ENCODE data around the gene TRMT11. TPM values are rescaled to one million over a fixed set of nuclear protein-coding genes. Genes with fewer than 3 reads are reported as not detected.

TRMT11 gene
- total and polyA plus RNA-seq, 2 of the 13 experiments (the other 11 are each of a cell fraction or from before 2014, with no cell fraction given): 42.2 to 81.9 TPM

GRCh38 chr6:126041516-126041915 lies 55.2 kb downstream of the TRMT11 start (continued):
- TF ChIP-seq, protein P1, sequence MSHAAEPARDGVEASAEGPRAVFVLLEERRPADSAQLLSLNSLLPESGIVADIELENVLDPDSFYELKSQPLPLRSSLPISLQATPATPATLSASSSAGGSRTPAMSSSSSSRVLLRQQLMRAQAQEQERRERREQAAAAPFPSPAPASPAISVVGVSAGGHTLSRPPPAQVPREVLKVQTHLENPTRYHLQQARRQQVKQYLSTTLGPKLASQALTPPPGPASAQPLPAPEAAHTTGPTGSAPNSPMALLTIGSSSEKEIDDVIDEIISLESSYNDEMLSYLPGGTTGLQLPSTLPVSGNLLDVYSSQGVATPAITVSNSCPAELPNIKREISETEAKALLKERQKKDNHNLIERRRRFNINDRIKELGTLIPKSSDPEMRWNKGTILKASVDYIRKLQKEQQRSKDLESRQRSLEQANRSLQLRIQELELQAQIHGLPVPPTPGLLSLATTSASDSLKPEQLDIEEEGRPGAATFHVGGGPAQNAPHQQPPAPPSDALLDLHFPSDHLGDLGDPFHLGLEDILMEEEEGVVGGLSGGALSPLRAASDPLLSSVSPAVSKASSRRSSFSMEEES (CRISPR knock-in tag; IDR thresholded peaks at IDR 0.05): no peak
- TF ChIP-seq SP2 (CRISPR knock-in tag; IDR thresholded peaks at IDR 0.05) (no peak), NRL (CRISPR knock-in tag; IDR thresholded peaks at IDR 0.05; ENCODE audit: borderline replicate concordance) (no peak), ZNF740 (CRISPR knock-in tag; IDR thresholded peaks at IDR 0.05) (no peak), ZBTB8A (CRISPR knock-in tag; IDR thresholded peaks at IDR 0.05; ENCODE audit: borderline replicate concordance, low read depth) (no peak), ZNF138 (CRISPR knock-in tag; IDR thresholded peaks at IDR 0.05; ENCODE audit: low read depth) (no peak), NR2C2 (CRISPR knock-in tag; IDR thresholded peaks at IDR 0.05; ENCODE audit: borderline replicate concordance) (no peak), RFX5 (IDR thresholded peaks at IDR 0.05; ENCODE audit: low read depth, low read length) (no peak), GATAD1 (CRISPR knock-in tag; IDR thresholded peaks at IDR 0.05) (no peak), NR2F1 (CRISPR knock-in tag; IDR thresholded peaks at IDR 0.05) (no peak), ZNF24 (IDR thresholded peaks at IDR 0.05) (no peak), PAX8 (CRISPR knock-in tag; IDR thresholded peaks at IDR 0.05; ENCODE audit: borderline replicate concordance) (no peak)

GRCh38 chr6:126042001-126042419 lies 55.7 kb downstream of the TRMT11 start:
- no peak for FAIRE-seq
- H4K20me1 ChIP-seq (ENCODE audit: insufficient read depth, low read length): no peaks in the 10 kb centered on the region
- no peak for ATAC-seq
- ChIA-PET POLR2A (no interaction called here), CTCF (ENCODE audit: low intra/inter-chr PET ratio, low total read pairs) (no interaction called here)
- H2AFZ ChIP-seq (ENCODE audit: low read length): no peak overlapping the region
- intact Hi-C loops (cut with micrococcal nuclease; ENCODE audit: unreplicated experiment): no loop called here
- H3K36me3 ChIP-seq (replicated peaks in 1 of 2; ENCODE audit: control insufficient read depth in 1 of 2, insufficient read depth in 2 of 2, low read length in 2 of 2): peaks cover 8 to 69% of the 10 kb centered on the region in 2 experiments
- no peak for DNase-seq (ENCODE audit: low spot score)
- H3K27me3 ChIP-seq (ENCODE audit: control insufficient read depth in 1 of 2, insufficient read depth in 2 of 2, low read length in 2 of 2): no peaks in the 10 kb centered on the region
- H3K79me2 ChIP-seq (ENCODE audit: insufficient read depth, low read length): no peaks in the 10 kb centered on the region
- WGBS (ENCODE audit: low lambda C conversion rate): 100% methylated on average over 1 of the region's 1 CpG
- peaks cover 7% of the 10 kb centered on the region; the same call in 1 of the 2 replicates for H3K4me1 ChIP-seq (ENCODE audit: insufficient read depth, low read length)
- H3K4me3 ChIP-seq (replicated peaks in 1 of 3; ENCODE audit: insufficient read depth in 1 of 3, low read depth in 2 of 3, low read length in 3 of 3): no peak overlapping the region
- no peak overlapping the region for H3K27ac ChIP-seq (ENCODE audit: extremely low read length, insufficient read depth, low read length)
- BruUV-seq (replicated peaks): TSS peak; percentile 2
- H3K9me3 ChIP-seq (ENCODE audit: low read length): no peaks in the 10 kb centered on the region
- H3K9ac ChIP-seq (ENCODE audit: insufficient read depth, low read depth, low read length): no peak overlapping the region
- in situ Hi-C loops (cut with HindIII; ENCODE audit: extremely low pct_ligation_motif_present, low pct_unique_long_range_greater_than_20kb): loop anchor here (25.0 kb wide), 2 partner anchors 620 to 1070 kb away; partner anchors contain the start of gene RSPO3
- H3K4me2 ChIP-seq (ENCODE audit: low read depth, low read length): no peak overlapping the region
- TF ChIP-seq TBX3 (IDR thresholded peaks at IDR 0.05; ENCODE audit: borderline replicate concordance): no peak
- TF ChIP-seq, protein P2, sequence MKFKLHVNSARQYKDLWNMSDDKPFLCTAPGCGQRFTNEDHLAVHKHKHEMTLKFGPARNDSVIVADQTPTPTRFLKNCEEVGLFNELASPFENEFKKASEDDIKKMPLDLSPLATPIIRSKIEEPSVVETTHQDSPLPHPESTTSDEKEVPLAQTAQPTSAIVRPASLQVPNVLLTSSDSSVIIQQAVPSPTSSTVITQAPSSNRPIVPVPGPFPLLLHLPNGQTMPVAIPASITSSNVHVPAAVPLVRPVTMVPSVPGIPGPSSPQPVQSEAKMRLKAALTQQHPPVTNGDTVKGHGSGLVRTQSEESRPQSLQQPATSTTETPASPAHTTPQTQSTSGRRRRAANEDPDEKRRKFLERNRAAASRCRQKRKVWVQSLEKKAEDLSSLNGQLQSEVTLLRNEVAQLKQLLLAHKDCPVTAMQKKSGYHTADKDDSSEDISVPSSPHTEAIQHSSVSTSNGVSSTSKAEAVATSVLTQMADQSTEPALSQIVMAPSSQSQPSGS (CRISPR knock-in tag; IDR thresholded peaks at IDR 0.05): no peak
- no peak for TF ChIP-seq ATF4 (CRISPR knock-in tag; IDR thresholded peaks at IDR 0.05)
- TF ChIP-seq, protein P3, sequence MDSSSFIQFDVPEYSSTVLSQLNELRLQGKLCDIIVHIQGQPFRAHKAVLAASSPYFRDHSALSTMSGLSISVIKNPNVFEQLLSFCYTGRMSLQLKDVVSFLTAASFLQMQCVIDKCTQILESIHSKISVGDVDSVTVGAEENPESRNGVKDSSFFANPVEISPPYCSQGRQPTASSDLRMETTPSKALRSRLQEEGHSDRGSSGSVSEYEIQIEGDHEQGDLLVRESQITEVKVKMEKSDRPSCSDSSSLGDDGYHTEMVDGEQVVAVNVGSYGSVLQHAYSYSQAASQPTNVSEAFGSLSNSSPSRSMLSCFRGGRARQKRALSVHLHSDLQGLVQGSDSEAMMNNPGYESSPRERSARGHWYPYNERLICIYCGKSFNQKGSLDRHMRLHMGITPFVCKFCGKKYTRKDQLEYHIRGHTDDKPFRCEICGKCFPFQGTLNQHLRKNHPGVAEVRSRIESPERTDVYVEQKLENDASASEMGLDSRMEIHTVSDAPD (CRISPR knock-in tag; IDR thresholded peaks at IDR 0.05): no peak
- no peak for TF ChIP-seq SMC3 (IDR thresholded peaks at IDR 0.05; ENCODE audit: low read length)

All from HepG2 (cell line).